Body of pancreas (tissue), 4 donors: ENCODE measurements around the gene LIN28A.

Experiments used
- POLR2A ChIP-seq, 3 donors: fragments of 450-650 bp; IDR thresholded peaks; one replicate each; pipeline ENCODE4 v1.6.1; 2016; ENCODE audit warnings: antibody characterized with exemption in 3 of 3, mild to moderate bottlenecking in 2 of 3
- TF ChIP-seq, protein P1 (sequence below), 7 experiments: fragments of 450-650 bp in 4 of 7; fragments of 200-600 bp in 3 of 7; sonication (generic) in 3 of 7; IDR thresholded peaks; one replicate each; pipeline ENCODE4 v1.5.1; 2016 to 2019; ENCODE audit warnings: antibody characterized with exemption in 7 of 7

DNA sequence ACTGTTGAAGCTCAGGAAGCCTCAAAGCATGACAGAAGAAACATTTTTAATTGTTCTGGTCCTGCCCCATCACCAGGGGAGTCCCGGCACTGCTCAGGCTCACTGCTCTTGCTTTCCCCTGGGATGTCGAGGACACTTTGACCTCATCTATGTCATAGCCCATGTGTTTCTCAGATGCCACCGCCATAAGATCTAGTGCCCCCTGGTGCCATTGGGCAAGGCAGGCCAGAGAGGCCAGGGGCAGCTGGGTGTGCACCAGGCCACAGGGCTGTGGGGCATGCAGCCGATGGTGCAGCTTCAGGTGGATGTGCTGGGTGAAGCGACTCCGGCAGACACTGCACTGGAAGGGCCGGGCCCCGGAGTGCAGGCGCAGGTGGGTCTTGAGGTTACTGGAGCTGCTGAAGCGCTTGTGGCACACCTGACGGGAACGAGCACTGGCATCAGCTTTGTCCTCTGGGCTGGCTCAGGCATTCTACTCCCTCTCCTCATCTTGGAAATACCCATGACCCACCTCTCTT lies 49.0 kb upstream of the LIN28A start:
- no peak for TF ChIP-seq POLR2A (IDR thresholded peaks at IDR 0.05)
- TF ChIP-seq, protein P1, sequence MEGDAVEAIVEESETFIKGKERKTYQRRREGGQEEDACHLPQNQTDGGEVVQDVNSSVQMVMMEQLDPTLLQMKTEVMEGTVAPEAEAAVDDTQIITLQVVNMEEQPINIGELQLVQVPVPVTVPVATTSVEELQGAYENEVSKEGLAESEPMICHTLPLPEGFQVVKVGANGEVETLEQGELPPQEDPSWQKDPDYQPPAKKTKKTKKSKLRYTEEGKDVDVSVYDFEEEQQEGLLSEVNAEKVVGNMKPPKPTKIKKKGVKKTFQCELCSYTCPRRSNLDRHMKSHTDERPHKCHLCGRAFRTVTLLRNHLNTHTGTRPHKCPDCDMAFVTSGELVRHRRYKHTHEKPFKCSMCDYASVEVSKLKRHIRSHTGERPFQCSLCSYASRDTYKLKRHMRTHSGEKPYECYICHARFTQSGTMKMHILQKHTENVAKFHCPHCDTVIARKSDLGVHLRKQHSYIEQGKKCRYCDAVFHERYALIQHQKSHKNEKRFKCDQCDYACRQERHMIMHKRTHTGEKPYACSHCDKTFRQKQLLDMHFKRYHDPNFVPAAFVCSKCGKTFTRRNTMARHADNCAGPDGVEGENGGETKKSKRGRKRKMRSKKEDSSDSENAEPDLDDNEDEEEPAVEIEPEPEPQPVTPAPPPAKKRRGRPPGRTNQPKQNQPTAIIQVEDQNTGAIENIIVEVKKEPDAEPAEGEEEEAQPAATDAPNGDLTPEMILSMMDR (IDR thresholded peaks at IDR 0.05), result no peak
